ENCODE measurements around the gene NTF4.
"Not testable (repeated sequence)": the region's sequence is repeated elsewhere in the genome, so short reads cannot be mapped to it uniquely, and the experiment has no call there.

- not testable (repeated sequence) for TF ChIP-seq CTCF (conservative IDR thresholded peaks at IDR 0.05; ENCODE audit: low read depth, low read length); EZH2 (IDR thresholded peaks at IDR 0.05; ENCODE audit: low read length, unreplicated experiment)
These were observed 40.4 kb downstream of the NTF4 start, which contains the start of gene CGB3 for GRCh38 chr19:49024233-49024632.

All from PC-3 (cell line).